SKM-1 treated with dmso at 0.1 percent for 144 hours (cell line): Measurements from ENCODE around the gene RER1.
A peak's percentile ranks its signal among the peaks of the same experiment; 100 is the strongest.

ENCODE experiments used
- DNase-seq: peaks from one replicate; lab custom pipeline; 2025; ENCODE audit not compliant: unreplicated experiment; lab: John Stamatoyannopoulos, UW

Gene RER1, protein sequence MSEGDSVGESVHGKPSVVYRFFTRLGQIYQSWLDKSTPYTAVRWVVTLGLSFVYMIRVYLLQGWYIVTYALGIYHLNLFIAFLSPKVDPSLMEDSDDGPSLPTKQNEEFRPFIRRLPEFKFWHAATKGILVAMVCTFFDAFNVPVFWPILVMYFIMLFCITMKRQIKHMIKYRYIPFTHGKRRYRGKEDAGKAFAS

GRCh38 chr1:2391041-2391930 is at the start of gene RER1, which contains the start of gene MORN1:
Gene RER1 (plus strand): TSS chr1:2391841. CDS start chr1:2395791, 3,950 bp downstream.
Gene MORN1 (minus strand): TSS chr1:2391554. CDS start chr1:2391533, 21 bp downstream.
- DNase-seq = peak; percentile 98

GRCh38 chr1:2342384-2343022 is 49.1 kb upstream of the RER1 start:
- no peak for DNase-seq

DNA sequence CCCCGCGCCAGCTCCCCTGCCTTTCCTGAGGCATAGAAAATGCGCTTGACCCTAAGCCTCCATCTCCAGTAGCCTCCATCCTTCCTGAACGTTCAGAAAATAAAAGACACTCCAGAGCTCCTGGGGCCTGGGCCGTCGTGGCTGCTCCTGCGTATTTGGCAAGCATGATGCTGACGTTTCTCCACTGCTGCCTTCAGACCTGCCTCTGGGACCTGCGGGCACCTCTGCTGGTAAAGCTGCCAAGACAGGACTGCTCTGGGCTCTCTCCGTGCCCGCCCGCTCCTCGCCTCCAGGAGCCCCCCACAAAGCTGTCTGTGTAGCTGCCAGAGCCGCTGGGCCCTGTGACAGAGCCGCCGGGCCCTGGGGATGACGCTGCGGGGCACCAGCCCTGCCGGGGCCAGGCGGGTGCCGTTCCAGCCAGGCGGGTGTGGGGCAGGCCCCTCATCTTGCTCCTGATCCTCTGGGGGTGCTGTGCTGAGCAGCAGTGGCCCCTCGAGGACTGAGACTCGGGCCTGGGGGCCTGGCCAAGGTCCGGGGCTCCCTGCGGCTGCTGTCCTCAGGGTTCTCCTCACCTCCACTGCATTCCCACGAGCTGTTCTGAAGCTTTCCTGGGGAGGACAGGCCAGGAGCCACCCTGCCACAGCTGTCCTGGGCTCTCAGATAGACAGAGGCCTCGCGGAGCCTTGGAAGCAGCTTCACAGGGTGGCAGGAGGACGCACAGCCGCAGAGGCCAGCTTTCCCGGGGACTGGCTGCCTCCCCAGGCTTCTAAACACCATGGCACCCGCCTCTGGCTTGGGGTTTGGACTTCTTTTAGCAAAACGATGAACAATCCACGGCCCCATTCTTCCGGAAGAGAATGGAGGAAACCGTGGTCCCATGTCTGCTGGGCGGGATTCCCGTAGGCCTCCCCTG is 48.4 kb upstream of the RER1 start:
- no peak for DNase-seq

DNA sequence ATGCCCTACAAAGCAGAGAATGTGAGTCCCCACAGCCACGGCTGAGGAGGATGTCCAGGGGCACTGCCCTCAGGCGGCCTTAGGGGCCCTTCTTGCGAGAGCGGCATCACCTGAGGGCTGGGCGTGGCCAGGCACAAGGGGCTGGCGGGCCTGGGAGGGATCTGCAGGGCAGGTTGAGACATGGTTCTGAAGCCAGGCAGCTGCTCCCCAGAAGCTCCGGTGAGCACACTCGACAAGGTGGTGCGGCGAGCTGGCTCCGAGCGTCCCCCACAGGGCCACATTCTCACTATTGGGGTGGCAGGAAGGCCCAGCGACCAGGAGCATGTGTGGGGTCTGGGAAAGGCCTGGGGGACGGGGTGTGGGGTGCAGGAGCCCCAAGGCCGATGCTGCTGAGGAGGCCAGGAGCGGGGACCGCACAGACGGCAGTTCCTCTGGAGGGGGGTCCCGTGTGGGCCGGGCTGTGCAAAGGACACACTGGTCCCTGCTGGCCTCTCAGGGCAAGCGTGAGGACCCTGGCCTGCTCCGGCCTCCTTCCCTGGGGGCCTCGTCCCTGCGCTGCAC is 47.4 kb upstream of the RER1 start:
- DNase-seq = no peak

DNA sequence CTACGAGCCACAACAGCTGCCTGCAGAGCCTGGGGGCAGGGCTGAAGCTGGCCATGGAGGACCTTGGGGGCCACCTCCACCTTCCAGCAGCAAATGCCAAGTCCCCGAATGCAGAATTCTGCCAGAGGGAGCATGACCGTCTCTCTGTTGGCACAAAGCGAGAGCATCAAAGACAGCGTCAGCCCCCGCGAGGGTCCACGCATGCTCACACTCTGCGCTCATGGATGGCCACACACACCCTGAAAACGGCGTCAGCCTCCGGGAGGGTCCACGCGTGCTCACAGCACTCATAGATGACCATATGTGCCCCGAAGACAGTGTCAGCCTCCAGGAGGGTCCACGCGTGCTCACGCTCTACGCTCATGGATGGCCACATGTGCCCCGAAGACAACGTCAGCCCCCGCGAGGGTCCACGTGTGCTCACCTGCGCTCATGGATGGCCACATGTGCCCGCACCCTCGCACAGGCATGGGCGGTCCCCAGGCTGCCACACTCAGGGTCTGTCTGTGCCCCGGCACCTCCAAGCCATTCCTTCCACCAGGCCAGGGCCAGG is 46.8 kb upstream of the RER1 start:
- no peak for DNase-seq

GRCh38 chr1:2345297-2346075 is 46.2 kb upstream of the RER1 start:
- DNase-seq = no peak

- no peak for DNase-seq
Measured at GRCh38 chr1:2346691-2347408, 44.8 kb upstream of the RER1 start.

GRCh38 chr1:2347409-2347785 is 44.2 kb upstream of the RER1 start:
- no peak for DNase-seq

- no peak for DNase-seq
Measured at GRCh38 chr1:2347896-2348295, 43.7 kb upstream of the RER1 start.

DNA sequence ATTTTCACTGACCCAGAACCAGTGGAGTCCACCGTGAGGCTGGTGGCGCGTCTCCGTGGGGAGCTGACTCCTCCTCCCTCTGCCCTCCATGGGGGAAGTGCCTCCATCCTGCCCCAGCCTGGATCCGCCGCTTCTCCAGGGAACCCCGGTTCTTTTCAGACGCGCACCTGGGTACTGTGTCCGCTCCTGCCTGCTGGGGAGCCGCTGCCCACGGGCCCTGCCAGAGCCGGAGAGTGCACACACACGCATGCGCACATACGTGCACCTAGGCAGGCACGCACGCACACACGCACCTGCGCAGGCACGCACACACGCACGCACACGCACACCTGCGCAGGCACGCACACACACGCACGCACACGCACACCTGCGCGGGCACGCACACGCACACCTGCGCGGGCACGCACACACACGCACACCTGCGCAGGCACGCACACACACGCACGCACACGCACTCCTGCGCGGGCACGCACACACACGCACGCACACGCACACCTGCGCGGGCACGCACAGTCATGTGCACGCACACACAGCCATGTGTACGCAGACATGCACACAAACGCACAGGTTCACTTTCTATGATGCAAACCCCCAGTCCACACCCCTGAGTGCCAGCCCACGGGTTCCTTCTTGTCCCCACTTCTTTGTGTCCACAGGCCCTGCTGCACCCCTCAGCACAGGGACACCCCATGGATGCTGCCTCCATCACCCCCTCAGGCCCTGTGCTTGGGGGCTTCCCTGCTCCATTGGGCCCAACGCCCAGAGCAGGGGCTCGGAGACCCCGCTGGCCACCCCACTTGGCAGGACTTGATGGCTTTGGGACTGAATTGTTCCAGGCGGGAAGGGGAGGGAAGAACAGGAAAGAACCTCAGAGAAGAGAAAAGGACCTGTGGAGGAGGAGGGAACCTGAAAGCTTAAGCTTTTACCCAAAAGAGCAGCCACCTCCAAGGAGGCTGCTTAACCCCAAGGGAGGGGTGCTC is 43.0 kb upstream of the RER1 start:
- DNase-seq = no peak

GRCh38 chr1:2349806-2350205 is 41.8 kb upstream of the RER1 start:
- no peak for DNase-seq

DNA sequence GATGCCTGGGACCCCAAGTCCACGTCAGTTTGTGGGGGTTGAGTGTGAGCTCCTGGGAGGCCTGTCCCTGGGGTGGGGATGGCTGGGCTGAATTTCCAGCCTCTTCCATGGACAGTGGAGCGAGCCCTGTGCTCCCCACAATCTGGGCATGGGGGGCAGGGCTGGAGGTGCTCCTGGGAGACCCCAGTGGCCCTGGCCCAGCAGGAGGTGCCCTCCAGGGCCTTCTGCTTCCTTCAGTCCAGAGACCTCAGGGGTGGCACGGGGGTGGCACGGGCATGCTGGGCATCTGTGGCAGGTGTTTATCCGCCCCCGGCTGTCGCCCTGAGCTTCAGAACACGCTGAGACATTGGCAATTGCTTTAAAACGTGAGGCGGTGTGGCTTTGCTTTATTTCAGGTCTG is 41.1 kb upstream of the RER1 start:
- DNase-seq = no peak

- no peak for DNase-seq
Measured at GRCh38 chr1:2350911-2351655, 40.6 kb upstream of the RER1 start.

DNA sequence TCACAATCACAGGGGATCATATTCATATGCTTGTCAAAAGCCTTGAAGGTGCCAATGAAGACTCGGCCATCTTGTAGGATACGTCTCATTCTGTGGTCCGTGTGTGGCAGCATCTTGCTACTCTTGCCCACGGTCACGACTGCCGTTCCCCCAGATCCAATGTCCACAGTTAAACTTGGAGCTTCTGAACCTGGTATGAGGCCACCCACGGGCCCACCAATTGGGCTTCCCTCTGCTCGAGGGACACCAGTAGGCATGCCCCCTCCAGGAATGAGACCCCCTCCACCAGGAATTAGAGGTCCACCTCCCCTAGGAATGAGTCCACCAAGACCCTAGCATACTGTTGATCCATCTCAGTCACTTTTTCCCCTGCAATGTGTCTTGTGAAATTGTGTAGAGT is 39.9 kb upstream of the RER1 start:
- DNase-seq = no peak

DNA sequence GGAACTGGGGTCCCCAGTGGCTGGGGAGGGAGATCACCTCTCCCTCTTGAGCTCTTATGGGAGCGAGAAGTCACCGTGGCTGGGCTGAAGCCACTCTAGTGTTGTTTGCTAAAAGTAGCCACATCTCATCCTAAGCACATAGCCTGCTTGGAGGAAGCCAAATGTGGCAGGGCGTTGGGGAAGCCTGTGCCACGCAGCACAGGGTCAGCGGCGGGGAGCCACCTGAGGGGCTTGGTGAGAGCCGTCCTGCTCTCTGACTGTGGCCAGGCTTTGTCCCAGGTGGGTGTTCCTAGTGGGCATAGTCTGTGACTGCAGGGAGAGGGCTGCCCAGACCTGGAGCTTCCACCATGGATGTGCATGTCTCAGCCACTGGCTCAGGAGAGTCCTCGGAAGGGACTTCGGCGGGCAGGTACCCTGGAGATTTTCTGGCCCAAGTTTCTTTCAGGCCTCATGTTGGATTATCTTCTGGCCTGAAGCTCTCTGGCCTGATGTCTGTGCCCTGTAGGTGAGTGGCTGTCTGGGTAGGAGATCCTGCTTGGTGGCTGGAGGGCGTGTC is 39.2 kb upstream of the RER1 start:
- no peak for DNase-seq

DNA sequence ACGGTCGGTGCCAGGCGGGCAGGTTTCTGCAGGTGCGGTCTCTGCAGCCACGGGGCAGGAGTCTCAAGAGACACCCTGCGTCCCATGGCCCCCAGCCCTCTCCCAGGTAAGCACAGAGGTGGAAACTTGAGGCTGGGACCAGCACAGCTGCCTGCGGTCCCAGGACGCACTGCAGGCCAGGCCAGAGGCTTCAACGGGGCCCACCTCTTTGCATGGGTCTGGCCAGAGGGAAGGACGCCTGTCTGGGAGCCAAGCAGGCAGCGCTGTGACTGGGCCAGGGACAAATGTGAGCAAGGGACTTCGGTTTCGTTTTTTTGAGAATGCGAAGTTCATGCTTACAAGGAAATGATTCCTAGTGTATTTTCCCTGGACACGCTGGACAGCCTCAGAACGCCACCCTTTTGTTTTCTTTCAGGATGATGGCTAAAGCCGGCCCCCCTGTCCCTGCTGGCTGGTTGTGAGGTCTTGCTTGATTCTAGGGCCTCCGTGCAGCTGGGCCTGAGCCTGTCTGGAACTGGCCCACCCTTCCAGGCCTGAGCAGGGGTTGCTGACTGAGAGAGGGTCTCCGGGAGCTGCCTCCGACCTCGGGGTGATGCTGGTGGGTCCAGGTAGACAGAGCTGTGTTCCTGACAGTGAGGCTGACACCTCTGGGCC is 38.6 kb upstream of the RER1 start:
- no peak for DNase-seq
